Hepatic stellate cell (primary cell): ENCODE data around the gene MIEF1.

Source experiments
- DNase-seq: peaks from one replicate; pipeline ENCODE4 v3.0.0; 2011; ENCODE audit warnings: low spot score

Gene MIEF1

DNA sequence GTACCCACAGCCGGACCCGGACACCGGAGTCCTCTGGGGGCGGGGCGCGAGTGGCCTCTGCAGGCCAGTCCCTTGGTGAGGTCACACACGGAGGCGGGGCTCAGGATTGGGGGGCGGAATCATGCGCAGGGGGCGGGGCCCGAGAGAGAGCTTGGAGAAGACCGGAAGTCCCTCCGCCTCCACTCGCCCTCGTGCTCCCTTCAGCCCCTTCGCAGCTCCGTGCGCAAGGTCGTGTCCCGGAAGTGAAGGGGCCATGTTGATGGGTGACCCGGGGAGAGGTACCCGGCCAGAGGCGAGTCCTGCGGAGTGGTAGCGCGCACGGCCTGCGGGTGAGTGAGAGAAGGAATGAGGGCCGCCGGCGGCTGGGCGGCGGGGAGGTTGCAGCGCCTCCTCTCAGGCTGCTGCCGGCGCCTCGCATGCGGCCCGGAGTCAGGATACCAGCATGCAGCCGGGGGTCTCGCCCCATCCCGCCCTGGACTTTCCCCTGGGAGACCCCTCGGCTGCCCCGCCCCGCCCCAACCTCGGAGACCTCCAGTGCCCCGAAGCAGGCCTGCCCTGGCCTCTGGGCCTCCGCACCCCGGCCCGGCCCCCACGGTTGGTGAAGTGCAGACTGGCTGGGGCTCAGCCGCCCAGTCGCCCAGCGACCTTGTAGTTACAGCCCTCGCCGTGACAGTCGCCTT is at the start of gene MIEF1:
TSS of gene MIEF1 (plus strand) at position 182 of the 680 bp plus-strand sequence. CDS start 9,005 bp downstream, outside the sequence.
- DNase-seq: peak; percentile 94

DNA sequence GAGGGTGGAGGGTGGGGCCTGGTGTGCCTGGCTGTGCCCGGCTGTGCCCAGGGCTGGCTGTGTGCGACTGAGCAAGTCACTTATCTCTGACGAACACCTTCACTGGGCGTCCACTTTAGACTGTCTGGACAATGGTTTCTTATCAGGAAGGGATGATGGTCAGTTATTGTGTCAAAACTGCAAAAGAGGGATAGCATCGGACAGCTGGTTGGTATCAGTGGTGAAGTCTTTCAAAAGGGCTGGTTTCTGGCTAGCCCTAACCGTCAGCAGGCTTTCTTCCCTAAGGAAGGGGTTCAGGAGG is 49.4 kb upstream of the MIEF1 start:
- no peak for DNase-seq

DNA sequence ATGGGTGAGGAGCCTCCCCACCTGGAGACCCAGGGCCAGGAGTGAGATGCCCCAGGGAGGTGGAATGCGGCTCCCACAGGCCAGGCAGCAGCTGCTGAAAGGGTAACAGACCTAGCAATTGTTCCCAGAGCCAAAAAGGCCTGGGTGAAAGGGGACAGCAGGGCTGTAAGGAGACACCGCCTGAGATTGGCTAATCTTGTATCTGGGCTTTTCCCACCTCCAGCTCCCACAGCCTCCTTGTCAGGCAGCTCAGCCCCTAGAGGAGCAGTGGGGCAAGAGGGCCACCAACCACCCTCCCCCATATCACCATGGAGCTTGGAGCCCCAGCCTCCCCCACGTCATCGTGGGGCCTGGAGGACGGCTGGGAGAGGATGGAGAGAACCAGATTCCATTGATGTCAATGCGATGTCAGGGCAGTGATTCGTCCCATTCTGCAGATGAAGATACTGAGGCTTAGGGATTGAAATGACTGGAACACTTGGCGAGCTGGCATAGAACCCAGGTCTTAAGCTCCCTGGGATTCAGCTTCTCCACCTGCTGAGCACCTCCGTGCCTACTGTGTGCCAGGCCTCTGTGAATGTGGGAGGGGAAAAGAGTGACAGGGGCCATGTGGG is 48.2 kb upstream of the MIEF1 start:
- no peak for DNase-seq

DNA sequence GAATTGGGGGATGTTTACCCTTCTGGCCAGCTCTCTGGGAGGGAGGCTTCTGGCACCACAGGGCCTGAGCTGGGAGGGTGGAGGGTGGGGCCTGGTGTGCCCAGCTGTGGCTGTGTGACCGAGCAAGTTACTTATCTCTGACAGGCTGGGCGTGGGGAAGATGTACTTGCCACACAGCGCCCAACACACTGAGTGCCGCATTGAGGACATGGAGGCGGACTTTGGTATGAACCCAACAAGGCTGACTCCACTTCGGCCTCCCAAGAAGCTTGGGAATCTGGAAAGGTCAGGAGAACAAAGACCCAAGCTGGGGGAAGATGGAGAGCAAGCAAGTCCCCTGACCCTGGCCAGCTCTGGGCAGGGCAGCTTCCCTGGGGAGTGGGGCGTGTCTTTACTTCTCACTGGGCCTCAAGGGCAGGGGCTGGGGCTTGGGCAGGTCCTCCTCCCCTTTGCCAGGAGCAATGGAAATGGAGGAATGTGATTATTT is 47.7 kb upstream of the MIEF1 start:
- DNase-seq: no peak

DNA sequence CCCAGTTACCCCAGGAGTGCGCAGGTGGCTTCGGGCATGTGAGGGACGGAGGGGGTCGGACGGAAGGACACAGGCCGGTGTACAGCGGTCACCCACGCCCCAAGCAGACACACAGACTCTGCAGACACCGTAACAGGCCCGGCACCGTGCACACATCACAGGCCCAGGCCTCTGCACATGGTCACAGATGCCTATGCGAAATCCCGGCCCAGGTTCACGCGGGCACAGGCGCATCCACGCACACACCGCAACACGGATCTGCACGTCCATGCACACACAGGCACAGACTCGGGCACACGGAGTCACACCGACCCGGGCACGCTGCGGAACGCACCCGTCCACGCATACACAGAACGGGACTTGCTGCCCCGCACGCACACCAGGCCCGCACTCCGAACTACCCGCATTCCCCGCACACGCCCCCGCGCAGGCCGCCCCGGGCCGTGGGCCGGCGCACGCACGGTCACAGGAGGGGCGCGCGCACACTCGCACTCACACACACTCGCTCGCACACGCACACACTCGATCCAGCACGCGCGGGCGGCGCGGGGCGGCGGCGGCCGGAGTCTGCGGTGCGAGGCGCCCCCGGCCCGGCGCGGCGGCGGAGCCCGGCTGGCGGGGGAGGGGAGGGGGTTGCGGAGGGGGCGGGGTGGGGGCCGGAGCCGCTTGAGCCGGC is 45.4 kb upstream of the MIEF1 start, which contains the start of gene MGAT3:
TSS of gene MGAT3 (plus strand) at position 491 of the 676 bp plus-strand sequence. CDS start 30,336 bp downstream, outside the sequence.
- DNase-seq: no peak

DNA sequence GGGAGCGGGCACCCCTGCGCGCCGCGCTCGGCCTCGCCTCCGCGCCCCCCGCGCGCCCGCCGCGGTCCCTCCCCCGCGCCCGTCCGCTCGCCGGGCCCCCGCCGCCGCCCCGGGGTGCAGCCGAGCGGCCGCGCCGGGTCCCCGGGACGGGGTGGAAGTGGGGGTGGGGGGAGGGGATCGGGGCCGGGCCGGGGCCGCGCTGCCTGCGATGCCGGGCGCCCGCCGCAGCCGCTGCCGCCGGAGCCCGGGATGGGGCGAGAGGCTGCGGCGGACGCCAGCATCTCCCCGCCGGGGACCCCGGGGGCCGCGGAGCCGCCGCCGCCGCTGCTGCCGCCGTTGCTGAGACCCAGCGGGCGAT is 44.9 kb upstream of the MIEF1 start:
- no peak for DNase-seq

DNA sequence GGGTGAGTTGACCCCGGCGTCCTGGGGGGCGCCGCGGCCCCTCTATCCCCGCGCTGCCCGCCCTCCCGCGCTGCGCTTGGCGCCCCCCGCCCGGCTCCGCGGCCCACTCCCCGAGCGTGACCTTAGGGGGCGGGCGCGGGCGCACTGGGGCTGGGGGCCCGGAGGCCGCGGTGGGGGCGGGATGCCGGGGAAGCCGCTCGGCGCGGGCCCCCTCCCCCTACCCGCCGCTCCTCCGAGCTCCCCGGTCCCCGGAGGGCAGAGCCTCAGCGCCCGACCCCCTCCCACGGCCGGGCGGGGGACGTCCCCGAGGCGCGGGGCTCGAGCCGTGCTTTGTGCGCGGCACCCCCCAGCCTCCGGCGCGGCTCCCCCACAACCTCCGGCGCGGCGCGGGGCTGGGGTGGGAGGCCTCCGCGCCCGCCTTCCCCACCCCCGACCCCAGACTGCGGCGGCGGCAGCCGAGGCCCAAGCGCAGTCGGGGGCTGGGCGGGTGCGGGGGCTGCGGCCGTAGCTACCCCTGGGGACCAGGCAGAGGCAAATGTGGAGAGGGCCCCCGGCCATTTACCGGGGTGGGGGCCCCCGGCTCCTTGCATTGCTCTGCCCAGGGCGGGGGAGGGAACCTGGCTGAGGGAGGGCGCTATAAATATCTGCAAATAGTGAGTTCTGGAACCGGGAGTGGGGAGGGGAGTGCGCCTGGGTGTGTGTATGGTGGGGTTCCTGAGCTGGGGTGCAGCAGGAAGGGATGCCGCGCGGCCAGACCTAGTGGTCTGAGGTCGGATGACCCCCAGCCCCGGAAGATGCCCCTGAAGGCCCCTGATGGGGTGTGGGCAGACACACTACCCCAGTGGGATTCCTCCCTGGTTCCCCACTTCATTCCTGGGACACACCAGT is 44.3 kb upstream of the MIEF1 start:
- DNase-seq: no peak

DNA sequence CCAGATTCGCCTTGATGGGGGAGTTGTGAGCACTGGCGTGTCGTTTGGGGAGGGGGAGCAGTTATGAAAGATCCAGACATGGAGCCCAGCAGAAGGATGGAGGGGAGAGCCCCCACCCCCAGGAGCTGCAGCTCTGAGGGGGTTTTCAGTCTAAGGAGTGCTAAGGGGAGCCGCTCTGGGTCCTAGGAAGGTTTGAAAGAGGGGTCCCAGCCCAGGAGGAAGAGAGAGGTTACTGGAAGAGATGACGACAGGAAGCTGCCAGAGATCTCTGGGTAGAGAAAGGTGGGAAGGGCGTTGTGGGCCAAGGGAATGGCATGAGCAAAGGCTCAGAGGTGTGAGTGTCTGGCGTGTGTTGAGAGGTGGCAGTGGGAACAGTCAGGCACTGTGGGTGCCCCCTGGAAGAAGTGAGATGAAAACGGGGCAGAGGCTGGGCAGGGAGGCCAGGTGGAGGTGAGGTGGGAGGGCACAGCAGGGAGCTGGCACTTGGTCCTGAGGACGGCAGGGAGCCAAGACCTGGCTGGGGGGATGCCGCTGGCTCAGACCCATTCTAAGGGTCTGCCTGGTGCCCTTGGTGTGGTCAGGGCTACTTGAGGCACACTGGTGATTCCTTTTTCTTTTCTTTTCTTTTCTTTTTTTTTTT is 43.5 kb upstream of the MIEF1 start:
- DNase-seq: no peak

DNA sequence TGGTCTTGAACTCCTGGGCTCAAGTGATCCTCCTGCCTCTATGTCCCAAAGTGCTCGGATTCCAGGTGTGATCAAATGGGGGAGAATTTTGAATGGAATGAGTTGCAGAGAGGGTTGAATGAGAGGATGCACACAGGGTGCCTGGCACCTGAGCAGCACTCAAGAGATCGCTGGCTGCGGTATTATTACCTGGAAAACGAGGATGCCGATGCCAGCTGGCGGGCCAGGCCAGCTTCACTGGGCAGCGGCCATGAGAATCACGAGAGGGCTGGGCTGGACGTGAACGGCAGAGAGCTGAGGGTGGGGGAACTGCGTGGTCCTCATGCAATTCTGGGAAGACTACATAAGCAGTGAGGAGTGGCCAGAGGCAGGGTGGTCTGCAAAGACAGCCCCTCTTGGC is 42.4 kb upstream of the MIEF1 start:
- no peak for DNase-seq

DNA sequence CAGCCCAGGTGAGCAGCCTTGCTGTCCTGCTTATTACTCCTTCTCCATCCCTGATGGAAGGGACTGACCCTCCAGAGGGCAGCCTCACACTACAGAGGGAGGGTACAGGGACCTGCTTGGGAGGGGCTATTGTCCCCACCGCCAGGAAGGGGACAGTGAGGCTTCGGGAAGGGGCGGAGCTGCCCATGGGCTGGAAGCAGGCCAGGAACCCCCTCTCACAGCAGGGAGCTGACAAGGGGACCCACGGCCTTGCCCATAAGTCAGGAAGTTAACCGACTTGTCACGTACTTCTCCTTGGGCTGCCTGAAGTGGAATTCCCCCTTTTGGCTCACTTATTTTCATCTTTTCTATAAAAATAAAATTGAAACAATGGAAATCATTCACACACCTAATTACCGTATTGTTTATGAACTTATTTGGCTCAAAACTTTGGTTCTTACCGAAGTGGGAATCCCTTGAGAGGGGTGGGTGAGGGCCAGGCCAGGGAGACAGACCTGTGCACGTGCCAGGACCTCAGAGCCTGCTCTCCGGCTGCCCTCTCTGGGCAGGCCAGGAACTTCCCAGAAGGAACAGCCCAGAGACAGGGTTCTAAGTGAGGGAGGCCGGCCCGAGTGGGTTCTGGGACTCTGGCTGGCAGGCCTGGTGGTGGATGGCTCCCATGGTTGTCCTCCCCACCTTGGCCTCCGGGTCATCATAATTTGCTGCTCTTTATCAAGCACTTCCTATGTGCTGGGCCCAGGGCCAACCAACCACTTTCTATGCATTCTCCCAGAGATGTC is 39.5 kb upstream of the MIEF1 start:
- DNase-seq: no peak

DNA sequence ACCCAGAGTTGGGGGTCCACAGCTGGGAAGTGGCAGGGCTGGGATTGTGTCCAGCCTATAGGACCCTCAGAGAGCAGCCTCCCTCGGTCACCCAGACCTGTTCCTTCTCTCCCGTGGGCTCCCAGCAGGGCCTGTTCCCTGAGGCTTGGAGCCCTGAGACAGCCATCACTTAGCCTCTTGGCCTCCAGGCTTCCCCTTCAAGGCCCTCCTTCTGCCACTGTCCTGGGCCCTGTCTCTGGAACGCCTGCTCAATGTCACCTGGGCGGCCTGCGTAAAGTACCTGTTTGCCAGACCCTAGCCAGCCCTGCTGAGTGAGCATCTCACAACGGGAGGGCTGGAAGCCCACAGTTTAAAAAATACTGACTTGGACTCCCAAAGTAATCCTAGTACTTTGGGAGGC is 38.8 kb upstream of the MIEF1 start:
- no peak for DNase-seq

DNA sequence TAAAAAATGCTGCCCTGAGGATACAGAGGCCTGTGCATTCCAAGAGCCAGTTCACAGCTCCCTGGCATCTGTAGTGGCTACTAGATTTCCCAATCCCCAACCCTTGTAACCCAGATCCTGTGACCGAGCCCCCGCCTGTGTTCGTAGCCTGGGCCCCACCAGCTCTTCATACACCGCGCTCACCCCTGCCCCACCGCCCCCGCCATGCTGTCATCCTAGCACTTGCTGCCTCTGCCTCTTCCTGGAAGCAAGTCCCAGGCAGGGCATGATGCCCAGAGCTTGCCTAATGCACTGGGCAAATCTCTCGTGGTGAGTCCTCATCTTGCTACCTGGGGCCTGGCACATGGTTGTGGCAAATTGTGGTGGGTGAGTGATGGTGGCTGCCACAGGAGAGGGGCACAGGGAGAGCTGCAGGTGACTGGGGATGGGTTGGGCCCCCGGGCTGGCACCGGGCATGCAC is 38.1 kb upstream of the MIEF1 start:
- DNase-seq: no peak

DNA sequence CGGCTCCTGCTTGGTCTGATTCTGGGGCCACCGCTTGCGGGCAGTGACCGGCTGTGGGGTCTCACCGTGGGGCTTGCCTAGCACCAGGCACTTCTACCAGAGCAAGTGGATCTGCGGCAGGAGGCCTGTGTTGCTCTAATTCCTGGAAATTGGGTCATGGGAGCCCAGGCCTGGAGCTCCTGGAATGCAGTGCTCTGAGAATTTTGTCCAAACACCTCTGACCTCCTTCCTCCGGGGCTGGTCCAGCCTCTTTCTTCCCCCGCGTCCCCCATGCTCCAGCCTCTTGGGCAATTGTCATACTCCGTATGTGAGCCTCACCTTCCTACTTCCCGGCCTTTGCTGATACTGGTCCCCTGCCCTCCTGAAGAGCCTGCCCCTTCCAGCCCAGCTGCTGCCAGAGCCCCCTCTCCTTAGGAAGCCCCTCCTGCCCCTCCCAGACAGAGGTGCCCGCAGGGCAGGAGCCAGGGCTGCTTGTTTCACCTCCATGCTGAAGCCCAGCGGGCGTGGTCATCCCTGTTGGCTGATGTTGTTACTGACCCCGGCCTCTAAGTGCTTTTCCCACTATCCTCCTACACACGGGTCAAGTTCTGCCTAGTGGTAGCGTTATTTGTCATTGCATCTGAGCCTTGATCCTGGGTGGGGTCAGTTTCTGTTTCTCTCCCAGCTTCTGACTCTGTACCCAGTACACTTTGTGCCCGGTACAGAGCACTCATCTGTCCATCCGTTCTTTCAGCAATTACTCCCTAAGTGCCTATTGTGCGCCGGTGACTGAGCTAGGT is 35.7 kb upstream of the MIEF1 start:
- DNase-seq: no peak

DNA sequence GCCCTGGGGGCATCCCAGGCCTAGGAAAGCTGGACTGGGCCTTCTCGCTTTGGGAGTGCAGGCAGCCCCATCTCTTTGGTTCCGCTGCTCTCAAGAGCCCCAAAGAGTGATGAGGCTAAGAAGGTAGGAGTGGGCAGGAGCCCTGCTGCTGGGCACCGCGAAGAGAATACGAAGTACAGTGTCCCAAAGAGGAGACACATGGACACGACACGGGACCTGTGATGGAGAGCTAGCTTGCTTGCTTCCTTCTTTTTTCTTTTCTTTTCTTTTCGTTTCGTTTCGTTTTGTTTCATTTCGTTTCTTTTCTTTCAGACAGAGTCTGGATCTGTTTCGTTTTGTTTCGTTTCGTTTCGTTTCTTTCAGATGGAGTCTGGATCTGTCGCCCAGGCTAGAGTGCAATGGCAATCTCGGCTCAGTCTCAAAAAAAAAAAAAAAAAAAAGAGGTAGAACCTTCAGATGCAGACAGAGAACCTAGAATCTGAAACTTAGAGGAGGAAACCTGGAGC is 34.6 kb upstream of the MIEF1 start:
- no peak for DNase-seq

DNA sequence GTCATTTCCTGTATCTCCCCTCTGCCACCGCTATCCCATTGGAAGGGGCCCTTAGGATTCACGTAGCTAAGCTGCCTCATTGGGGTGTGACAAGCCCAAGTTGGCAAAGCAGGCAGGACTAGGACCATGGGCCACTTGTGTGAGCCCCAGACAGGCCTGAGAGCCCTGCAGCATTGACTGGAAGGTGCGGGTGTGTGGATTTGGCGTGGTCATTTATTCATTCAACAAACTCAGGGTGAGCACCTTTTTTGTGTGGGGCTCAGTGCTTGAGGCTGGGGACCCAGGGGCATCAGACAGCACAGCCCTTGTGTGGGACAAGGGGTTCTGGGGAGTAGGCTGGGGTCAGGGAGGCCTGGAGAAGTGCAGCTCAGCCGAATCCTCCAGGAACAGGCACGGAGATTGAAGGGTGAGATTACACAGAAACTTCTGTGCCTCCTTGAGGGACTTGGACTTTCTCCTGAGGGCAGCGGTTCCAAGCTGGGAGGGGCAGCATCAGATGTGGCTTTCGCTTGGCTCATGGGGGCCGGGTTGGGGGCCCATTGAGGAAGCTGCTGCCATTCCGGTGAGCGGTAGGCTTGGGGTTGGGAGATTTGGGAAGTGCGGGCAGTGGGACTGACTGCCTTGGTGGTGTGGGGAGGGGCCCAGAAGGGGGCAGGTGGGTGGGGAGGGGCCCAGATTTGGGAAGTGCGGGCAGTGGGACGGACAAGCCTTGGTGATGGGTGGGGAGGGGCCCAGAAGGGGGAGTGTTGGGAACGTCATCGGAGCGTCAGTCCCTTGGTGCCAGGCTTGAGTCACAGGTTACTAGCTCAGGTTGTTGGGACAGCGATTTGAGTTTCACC is 33.4 kb upstream of the MIEF1 start:
- no peak for DNase-seq

DNA sequence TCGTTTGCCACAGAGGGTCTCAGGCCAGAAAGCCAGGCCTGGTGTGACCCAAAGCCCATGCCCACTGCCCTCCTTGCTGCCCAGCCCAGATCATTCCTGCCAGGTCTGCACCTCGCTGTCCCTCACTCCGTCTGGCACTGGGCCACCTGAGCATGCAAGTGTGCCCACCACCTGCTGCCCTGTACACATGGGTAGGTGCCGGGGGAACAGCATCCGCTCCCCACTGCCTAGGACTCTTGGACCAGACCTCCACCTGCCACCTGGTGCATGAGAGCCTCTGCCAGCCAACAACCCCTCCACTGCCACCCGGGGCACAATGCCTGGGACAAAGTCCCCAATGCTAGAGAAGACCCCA is 32.8 kb upstream of the MIEF1 start:
- DNase-seq: no peak

DNA sequence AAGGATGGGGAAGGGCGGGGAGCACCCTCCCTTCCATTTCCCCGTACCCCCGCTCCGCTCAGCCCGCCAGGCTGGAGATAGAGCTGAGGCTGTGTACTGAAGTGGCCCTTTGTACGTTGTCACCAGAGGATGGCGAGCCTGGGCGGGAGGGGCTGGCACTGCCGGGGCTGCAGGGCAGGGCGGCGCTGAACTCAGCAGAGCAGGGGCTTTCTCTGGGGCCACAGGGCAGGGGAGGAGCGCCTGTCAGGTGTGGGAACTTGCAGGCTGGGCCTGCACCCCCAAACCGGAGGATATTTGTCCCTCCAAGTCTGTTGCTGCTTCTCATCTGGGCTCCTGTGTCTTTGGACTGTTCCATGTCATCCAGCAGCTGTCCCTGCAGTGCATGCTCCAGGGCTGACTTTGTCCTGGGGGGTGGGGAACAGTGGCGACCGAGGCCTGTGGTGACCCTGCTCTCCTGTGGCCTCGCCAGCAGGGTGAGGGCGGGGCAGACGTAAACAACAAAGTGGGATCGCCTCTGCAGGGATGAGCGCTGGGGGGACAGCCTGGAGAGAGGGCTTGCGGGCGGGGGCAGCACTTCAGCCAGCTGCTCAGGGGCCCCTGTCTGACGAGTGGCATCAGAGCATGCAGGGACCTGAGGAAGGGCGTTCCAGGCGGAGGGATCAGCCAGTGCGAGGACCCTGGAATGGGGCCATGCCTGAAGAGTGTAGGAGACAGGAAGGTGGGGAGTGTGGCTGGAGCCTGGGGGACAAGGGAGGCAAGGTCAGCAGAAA is 32.2 kb upstream of the MIEF1 start:
- no peak for DNase-seq
